Activated CD8-positive, alpha-beta T cell treated with anti-CD3 and anti-CD28 coated beads for 36 hours (primary cell): ENCODE results near the gene OCSTAMP. TPM values are rescaled to one million over a fixed set of nuclear protein-coding genes. Genes with fewer than 3 reads are reported as not detected.

ENCODE experiments used
- ATAC-seq: fragments of 200-7000 bp; cut with Tn5 transposase; one replicate; pipeline ENCODE4 v1.10.0; 2021; ENCODE audit warnings: mild to moderate bottlenecking, moderate library complexity
- CTCF ChIA-PET: fragments of 350-600 bp; sonication (Branson Sonifier 250); formaldehyde crosslinking; loops from one replicate; lab custom pipeline; 2021; ENCODE audit warnings: antibody characterized with exemption; lab: Charles Lee
- POLR2A ChIA-PET: fragments of 350-600 bp; sonication (Branson Sonifier 250); formaldehyde crosslinking; loops from one replicate; lab custom pipeline; 2021; ENCODE audit warnings: antibody characterized with exemption; lab: Charles Lee
- DNase-seq: peaks from one replicate; pipeline ENCODE4 v3.0.0-alpha.2; 2020
- H3K27ac Mint-ChIP-seq: one replicate; pipeline ENCODE4 v1.8.0; 2021; ENCODE audit warnings: mild to moderate bottlenecking, mixed read lengths
- H3K27me3 Mint-ChIP-seq: one replicate; pipeline ENCODE4 v1.8.0; 2021; ENCODE audit warnings: mixed read lengths
- H3K36me3 Mint-ChIP-seq: one replicate; pipeline ENCODE4 v1.8.0; 2021; ENCODE audit warnings: low read depth, mixed read lengths
- H3K4me1 Mint-ChIP-seq: one replicate; pipeline ENCODE4 v1.8.0; 2021; ENCODE audit warnings: low read depth, mixed read lengths
- H3K4me3 Mint-ChIP-seq: one replicate; pipeline ENCODE4 v1.8.0; 2021; ENCODE audit warnings: mild to moderate bottlenecking, moderate library complexity, mixed read lengths
- H3K9me3 Mint-ChIP-seq: one replicate; pipeline ENCODE4 v1.8.0; 2021; ENCODE audit warnings: mixed read lengths
- intact Hi-C: fragments of 100-400 bp; cut with micrococcal nuclease; formaldehyde crosslinking; loops from one replicate; pipeline ENCODE4 v1.10.0; 2022
- total RNA-seq, 2 experiments: library from RNA; stranded (reverse); gene quantifications; one replicate each; pipeline ENCODE4 v1.2.3, GENCODE V29; 2021
- TF ChIP-seq, protein P1 (sequence below): fragments of 200-600 bp; IDR thresholded peaks from one replicate; pipeline ENCODE4 v1.8.0; 2022; ENCODE audit warnings: antibody characterized with exemption, mild to moderate bottlenecking

Gene OCSTAMP
- total RNA-seq, 2 experiments from 2014 or later = not detected

DNA sequence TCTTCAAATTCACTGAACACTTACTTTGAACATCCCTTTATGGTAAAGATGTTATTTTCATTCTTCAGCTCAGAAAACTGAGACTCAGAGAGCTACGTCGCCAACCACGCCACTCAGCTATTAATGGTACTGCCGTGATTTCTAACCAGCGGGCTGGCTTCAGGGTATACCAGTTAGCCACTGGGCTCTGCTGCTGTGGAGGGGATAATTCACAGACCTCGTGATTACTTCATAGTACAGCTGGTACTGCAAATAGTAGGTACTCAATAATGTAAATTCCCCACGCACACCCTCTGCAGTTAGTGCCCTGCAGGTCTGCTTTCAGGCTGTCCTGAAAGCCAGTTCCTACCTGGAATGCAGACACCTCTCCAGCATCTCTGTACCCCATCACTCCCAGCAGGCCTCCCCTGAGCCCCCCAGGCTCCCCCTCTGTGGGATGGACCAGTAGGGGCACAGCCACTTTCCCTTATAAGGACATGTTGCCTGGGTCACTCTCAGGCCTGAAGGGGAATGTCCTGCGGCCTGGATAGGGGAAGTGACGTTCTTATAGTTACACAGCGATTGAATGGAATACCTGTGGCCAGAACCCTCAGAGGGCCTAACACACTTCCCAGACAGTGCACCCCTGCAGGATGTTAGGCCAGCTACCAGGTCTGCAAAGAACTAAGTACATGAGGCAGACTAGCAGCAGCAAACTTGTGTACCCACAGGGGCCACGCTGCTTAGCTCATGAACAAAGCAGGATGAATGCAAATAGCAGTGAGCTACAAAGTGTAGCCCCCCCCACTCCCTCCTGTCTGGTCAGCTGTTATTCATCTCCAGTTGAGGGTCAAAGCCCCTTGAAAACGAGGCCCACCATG is 1.3 kb upstream of the OCSTAMP start:
- Mint-ChIP-seq H3K4me3 (no peak overlapping the region), H3K27me3 (peaks cover 2% of the 10 kb centered on the region), H3K36me3 (no peaks in the 10 kb centered on the region), H3K4me1 (peaks cover 38% of the 10 kb centered on the region), H3K9me3 (no peaks in the 10 kb centered on the region), H3K27ac (peak overlapping the region; percentile 88)
- no peak for ATAC-seq
- ChIA-PET POLR2A (interaction anchor here (1.1 kb wide), 1 partner anchor 39 kb away, joined by 3 read pairs; the partner anchor contains the start of gene ZNF334), CTCF (interaction anchor here (1.6 to 4.8 kb wide), 4 partner anchors 10 to 129 kb away, joined by 5 to 32 read pairs (median 11); no protein-coding TSS in a partner anchor)
- no peak for DNase-seq
- intact Hi-C loops = loop anchor here (10.0 kb wide), 1 partner anchor 133 kb away; the partner anchor contains the start of gene TP53RK
- TF ChIP-seq, protein P1, sequence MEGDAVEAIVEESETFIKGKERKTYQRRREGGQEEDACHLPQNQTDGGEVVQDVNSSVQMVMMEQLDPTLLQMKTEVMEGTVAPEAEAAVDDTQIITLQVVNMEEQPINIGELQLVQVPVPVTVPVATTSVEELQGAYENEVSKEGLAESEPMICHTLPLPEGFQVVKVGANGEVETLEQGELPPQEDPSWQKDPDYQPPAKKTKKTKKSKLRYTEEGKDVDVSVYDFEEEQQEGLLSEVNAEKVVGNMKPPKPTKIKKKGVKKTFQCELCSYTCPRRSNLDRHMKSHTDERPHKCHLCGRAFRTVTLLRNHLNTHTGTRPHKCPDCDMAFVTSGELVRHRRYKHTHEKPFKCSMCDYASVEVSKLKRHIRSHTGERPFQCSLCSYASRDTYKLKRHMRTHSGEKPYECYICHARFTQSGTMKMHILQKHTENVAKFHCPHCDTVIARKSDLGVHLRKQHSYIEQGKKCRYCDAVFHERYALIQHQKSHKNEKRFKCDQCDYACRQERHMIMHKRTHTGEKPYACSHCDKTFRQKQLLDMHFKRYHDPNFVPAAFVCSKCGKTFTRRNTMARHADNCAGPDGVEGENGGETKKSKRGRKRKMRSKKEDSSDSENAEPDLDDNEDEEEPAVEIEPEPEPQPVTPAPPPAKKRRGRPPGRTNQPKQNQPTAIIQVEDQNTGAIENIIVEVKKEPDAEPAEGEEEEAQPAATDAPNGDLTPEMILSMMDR = no peak

DNA sequence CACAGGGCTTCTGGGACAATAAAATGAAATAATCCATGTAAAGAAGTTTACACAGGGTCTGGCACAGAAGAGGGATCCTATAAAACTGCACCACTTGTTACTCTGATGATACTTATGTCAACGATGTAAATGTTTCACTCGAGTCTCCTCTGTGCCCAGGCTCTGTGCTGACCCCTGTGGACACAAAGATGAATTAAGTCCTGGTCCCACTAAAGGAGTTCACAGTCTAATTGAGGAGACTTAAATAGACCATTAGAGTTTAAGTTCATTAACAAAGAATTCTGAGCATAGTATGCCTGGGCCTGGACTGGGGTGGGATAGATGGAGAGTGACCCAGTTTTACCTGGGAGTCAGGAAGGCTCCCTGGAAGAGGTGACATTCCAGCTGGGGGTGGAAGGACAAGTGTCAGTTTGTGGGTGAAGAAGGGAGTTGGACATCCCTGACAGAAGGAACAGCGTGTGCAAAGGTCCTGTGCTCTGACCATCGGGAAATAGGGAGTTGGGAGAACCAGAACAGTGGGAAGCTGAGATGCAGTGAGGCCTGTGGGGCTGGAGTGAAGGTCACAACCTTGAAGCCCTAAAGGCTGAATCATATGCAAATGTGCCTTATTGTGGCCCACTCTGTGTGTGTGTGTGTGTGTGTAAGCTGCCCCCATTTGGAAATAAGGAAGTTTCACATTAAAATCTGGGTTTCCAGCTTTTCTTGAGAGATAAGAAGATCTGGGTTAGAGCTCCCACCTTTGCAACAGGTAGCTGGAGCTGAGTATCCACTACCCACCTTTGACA is 1.1 kb downstream of the OCSTAMP start:
- ChIA-PET CTCF (interaction anchor here (0.8 to 4.8 kb wide), 5 partner anchors 9 to 131 kb away, joined by 3 to 32 read pairs (median 5); no protein-coding TSS in a partner anchor), POLR2A (interaction anchor here (1.6 kb wide), 1 partner anchor 132 kb away, joined by 3 read pairs; no protein-coding TSS in a partner anchor)
- Mint-ChIP-seq H3K9me3 (no peaks in the 10 kb centered on the region), H3K36me3 (no peaks in the 10 kb centered on the region), H3K27ac (no peak overlapping the region), H3K4me1 (peaks cover 44% of the 10 kb centered on the region), H3K27me3 (no peaks in the 10 kb centered on the region), H3K4me3 (no peak overlapping the region)
- DNase-seq = no peak
- TF ChIP-seq, protein P1 = no peak
- intact Hi-C loops = no loop called here
- ATAC-seq = no peak

DNA sequence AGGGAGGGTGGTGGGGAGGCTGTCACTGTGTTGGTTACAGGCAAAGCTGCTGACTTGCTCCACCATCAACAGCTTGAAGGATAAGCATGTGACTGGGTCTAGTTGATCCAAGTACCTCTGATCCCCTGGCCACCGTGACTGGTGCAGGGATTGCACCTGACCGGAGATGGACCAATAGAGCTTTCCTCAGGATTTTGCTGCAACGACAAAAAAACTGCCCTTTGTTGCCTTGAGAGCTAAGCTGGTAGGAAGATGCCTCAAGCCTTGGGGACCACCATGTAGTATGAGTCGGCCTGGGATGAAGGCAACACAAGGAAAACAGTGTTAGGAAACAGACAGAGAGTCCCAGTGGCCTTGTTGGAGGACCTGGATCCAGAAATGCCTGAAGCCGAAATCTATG is 1.8 kb downstream of the OCSTAMP start:
- Mint-ChIP-seq H3K36me3 (no peaks in the 10 kb centered on the region), H3K4me1 (peaks cover 42% of the 10 kb centered on the region), H3K4me3 (no peak overlapping the region), H3K27me3 (peaks cover 2% of the 10 kb centered on the region), H3K27ac (no peak overlapping the region), H3K9me3 (no peaks in the 10 kb centered on the region)
- TF ChIP-seq, protein P1 = no peak
- ChIA-PET CTCF (no interaction called here), POLR2A (interaction anchor here (1.2 kb wide), 1 partner anchor 137 kb away, joined by 3 read pairs; no protein-coding TSS in a partner anchor)
- DNase-seq (no peak), ATAC-seq (no peak)
- intact Hi-C loops = no loop called here

DNA sequence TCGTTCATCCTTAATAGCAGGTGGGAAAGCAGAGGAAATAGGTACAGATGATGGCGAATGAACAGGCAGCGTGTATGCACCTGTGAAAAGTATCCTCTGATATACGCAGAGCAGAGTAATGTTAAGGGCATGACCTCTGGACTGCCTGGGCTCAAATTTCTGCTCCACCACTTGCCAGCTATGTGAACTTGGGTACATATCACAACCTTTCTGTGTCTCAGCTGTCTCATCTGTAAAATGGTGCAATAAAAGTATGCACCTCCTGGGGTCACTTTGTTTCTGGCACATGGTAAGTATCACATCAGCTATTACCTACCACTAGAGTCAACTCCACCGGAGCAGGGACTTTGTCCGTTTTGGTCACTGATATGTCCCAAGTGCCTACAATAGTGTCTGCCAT is 2.5 kb downstream of the OCSTAMP start:
- intact Hi-C loops = no loop called here
- DNase-seq (no peak), ATAC-seq (no peak)
- H3K27ac Mint-ChIP-seq = no peak overlapping the region
- H3K4me1 Mint-ChIP-seq = peaks cover 37% of the 10 kb centered on the region
- TF ChIP-seq, protein P1 = no peak
- H3K9me3 Mint-ChIP-seq = no peaks in the 10 kb centered on the region
- peaks cover 3% of the 10 kb centered on the region for H3K27me3 Mint-ChIP-seq
- H3K4me3 Mint-ChIP-seq = no peak overlapping the region
- no peaks in the 10 kb centered on the region for H3K36me3 Mint-ChIP-seq
- POLR2A ChIA-PET = interaction anchor here (1.2 kb wide), 1 partner anchor 137 kb away, joined by 3 read pairs; no protein-coding TSS in a partner anchor
- CTCF ChIA-PET = no interaction called here
